Keratinocyte (primary cell): ENCODE data around the gene NCL. TPM values are rescaled to one million over a fixed set of nuclear protein-coding genes. Genes with fewer than 3 reads are reported as not detected.

Experiments used
- DNase-seq: peaks from one replicate; pipeline ENCODE4 v3.0.0-alpha.2; 2011; ENCODE audit warnings: low read depth, missing footprints, low spot score
- FAIRE-seq: peaks from 2 replicates; lab custom pipeline; 2011; peaks lifted over from hg19 to GRCh38; lab: Jason Lieb, UNC
- H2AFZ ChIP-seq: 2 replicates; pipeline ENCODE4 v1.6.0; 2012; ENCODE audit warnings: low read length, control low read depth, inconsistent platforms; ENCODE audit not compliant: control insufficient read depth
- H3K27ac ChIP-seq: 2 replicates; pipeline ENCODE4 v1.5.1; 2011; ENCODE audit warnings: low read length; ENCODE audit not compliant: control insufficient read depth, insufficient read depth
- H3K27me3 ChIP-seq: 3 replicates; pipeline ENCODE4 v1.6.0; 2011; ENCODE audit warnings: low read length; ENCODE audit not compliant: control insufficient read depth, insufficient read depth; ENCODE audit errors: extremely low read depth
- H3K36me3 ChIP-seq, 2 experiments: 2 replicates in 1 of 2; 3 replicates in 1 of 2; pipeline ENCODE4 v1.5.1; 2011; ENCODE audit warnings: low read length in 2 of 2, mild to moderate bottlenecking in 1 of 2; ENCODE audit not compliant: control insufficient read depth in 2 of 2, insufficient read depth in 2 of 2; ENCODE audit errors: extremely low read depth in 1 of 2
- H3K4me1 ChIP-seq: 3 replicates; pipeline ENCODE4 v1.5.1; 2011; ENCODE audit warnings: low read length; ENCODE audit not compliant: control insufficient read depth, insufficient read depth; ENCODE audit errors: extremely low read depth
- H3K4me2 ChIP-seq: 3 replicates; pipeline ENCODE4 v1.6.0; 2011; ENCODE audit warnings: low read depth, low read length; ENCODE audit not compliant: control insufficient read depth, insufficient read depth; ENCODE audit errors: extremely low read depth
- H3K4me3 ChIP-seq, 3 experiments: fragments of 200-600 bp in 1 of 3; sonication (generic) in 1 of 3; 2 replicates in 2 of 3; 3 replicates in 1 of 3; pipeline ENCODE4 v1.5.1; 2011 to 2016; ENCODE audit warnings: low read length in 3 of 3, mild to moderate bottlenecking in 3 of 3, control low read depth in 2 of 3, inconsistent platforms in 1 of 3, low read depth in 1 of 3, mixed read lengths in 1 of 3, mixed run types in 1 of 3, moderate library complexity in 1 of 3; ENCODE audit not compliant: control insufficient read depth in 2 of 3, insufficient read depth in 2 of 3; ENCODE audit errors: extremely low read depth in 1 of 3
- H3K79me2 ChIP-seq: 2 replicates; pipeline ENCODE4 v1.6.0; 2012; ENCODE audit warnings: low read length; ENCODE audit not compliant: control insufficient read depth, insufficient read depth
- H3K9ac ChIP-seq: 3 replicates; pipeline ENCODE4 v1.6.0; 2011; ENCODE audit warnings: low read length; ENCODE audit not compliant: control insufficient read depth, insufficient read depth; ENCODE audit errors: extremely low read depth
- H3K9me1 ChIP-seq: 3 replicates; pipeline ENCODE4 v1.6.0; 2011; ENCODE audit warnings: low read length; ENCODE audit not compliant: control insufficient read depth, insufficient read depth; ENCODE audit errors: extremely low read depth
- H3K9me3 ChIP-seq: 2 replicates; pipeline ENCODE4 v1.5.1; 2012; ENCODE audit warnings: low read depth, low read length; ENCODE audit not compliant: control insufficient read depth
- H4K20me1 ChIP-seq: 3 replicates; pipeline ENCODE4 v1.6.0; 2011; ENCODE audit warnings: low read length; ENCODE audit not compliant: control insufficient read depth, insufficient read depth; ENCODE audit errors: extremely low read depth
- EZH2 ChIP-seq: IDR thresholded peaks from one replicate; pipeline ENCODE4 v1.6.1; 2012; ENCODE audit warnings: inconsistent platforms, mild to moderate bottlenecking, low read length, moderate library complexity
- dilution Hi-C: fragments of 300-500 bp; cut with MboI; formaldehyde crosslinking; loops from one replicate; pipeline ENCODE4 v1.7.0; 2020; ENCODE audit warnings: low sequenced_read_pairs; ENCODE audit not compliant: extremely low pct_ligation_motif_present
- polyA plus RNA-seq, 5 experiments: library from polyadenylated mRNA; depleted of rRNA in 3 of 5; stranded (reverse) in 3 of 5; stranded (forward) in 1 of 5; unstranded in 1 of 5; fragments of >200 nt; gene quantifications; 1 replicate in 1 of 5; 2 replicates in 3 of 5; 3 replicates in 1 of 5; pipeline versions ENCODE4 v1.2.1 to v1.2.3, GENCODE V29; 2011 to 2012; ENCODE audit warnings: missing spikeins in 2 of 5, low read depth in 1 of 5, low replicate concordance in 1 of 5
- TF ChIP-seq, protein P1 (sequence below), 3 experiments: IDR thresholded peaks in 1 of 3; conservative IDR thresholded peaks in 1 of 3; optimal IDR thresholded peaks in 1 of 3; 2 replicates in 2 of 3; 3 replicates in 1 of 3; pipeline versions ENCODE3 to v1.5.1; 2011; ENCODE audit warnings: low read length in 3 of 3, mild to moderate bottlenecking in 3 of 3, moderate library complexity in 2 of 3, control low read depth in 1 of 3, inconsistent platforms in 1 of 3; ENCODE audit not compliant: insufficient read depth in 2 of 3; ENCODE audit errors: extremely low read depth in 1 of 3

NCL gene
- polyA plus RNA-seq, 1 donor (not counting 4 experiments of a cell fraction or from before 2014, with no cell fraction given) = 247 TPM

DNA sequence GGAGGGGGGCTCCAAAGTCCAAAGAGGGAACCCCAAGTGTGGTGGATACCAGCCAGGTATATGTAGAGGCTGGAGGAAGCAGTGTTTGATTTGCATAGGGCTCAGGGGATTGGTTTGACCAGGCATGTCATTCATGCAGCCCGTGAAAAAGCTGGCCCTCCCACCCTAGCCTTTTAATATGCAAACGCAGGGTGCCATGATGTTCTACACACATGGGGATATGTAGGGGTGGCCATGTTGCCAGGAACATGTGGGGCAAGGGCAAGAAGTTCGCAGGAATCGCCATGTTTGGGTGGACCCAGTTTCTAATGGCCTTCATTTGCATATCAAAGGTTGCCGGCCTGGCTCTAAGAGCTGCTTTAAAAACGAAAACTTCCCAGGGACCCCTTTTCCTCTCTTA is 35.1 kb downstream of the NCL start:
- Histone ChIP-seq H3K4me3 (no peak overlapping the region), H3K27me3 (no peaks in the 10 kb centered on the region), H3K4me1 (peaks cover 3% of the 10 kb centered on the region), H2AFZ (no peak overlapping the region), H4K20me1 (no peaks in the 10 kb centered on the region), H3K9me1 (no peaks in the 10 kb centered on the region), H3K9me3 (peaks cover 4% of the 10 kb centered on the region), H3K9ac (no peak overlapping the region), H3K36me3 (no peaks in the 10 kb centered on the region), H3K4me2 (no peak overlapping the region), H3K79me2 (no peaks in the 10 kb centered on the region), H3K27ac (no peak overlapping the region)
- DNase-seq (no peak), FAIRE-seq (no peak)
- TF ChIP-seq, protein P1, sequence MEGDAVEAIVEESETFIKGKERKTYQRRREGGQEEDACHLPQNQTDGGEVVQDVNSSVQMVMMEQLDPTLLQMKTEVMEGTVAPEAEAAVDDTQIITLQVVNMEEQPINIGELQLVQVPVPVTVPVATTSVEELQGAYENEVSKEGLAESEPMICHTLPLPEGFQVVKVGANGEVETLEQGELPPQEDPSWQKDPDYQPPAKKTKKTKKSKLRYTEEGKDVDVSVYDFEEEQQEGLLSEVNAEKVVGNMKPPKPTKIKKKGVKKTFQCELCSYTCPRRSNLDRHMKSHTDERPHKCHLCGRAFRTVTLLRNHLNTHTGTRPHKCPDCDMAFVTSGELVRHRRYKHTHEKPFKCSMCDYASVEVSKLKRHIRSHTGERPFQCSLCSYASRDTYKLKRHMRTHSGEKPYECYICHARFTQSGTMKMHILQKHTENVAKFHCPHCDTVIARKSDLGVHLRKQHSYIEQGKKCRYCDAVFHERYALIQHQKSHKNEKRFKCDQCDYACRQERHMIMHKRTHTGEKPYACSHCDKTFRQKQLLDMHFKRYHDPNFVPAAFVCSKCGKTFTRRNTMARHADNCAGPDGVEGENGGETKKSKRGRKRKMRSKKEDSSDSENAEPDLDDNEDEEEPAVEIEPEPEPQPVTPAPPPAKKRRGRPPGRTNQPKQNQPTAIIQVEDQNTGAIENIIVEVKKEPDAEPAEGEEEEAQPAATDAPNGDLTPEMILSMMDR (optimal IDR thresholded peaks at IDR 0.05 in 1 of 3, IDR thresholded peaks at IDR 0.05 in 1 of 3, conservative IDR thresholded peaks at IDR 0.05 in 1 of 3; ENCODE audit: extremely low read depth in 1 of 3, insufficient read depth in 2 of 3, low read length in 3 of 3) = no peak
- TF ChIP-seq EZH2 = no peak
- dilution Hi-C loops = no loop called here

- dilution Hi-C loops = no loop called here
- H2AFZ ChIP-seq = no peak overlapping the region
- H3K27ac ChIP-seq = no peak overlapping the region
- H3K9me1 ChIP-seq = no peaks in the 10 kb centered on the region
- no peaks in the 10 kb centered on the region for H3K79me2 ChIP-seq
- no peaks in the 10 kb centered on the region for H3K27me3 ChIP-seq
- peaks cover 4% of the 10 kb centered on the region for H3K9me3 ChIP-seq
- H3K4me2 ChIP-seq = no peak overlapping the region
- no peaks in the 10 kb centered on the region for H4K20me1 ChIP-seq
- no peak for FAIRE-seq
- peaks cover 3% of the 10 kb centered on the region for H3K4me1 ChIP-seq
- no peaks in the 10 kb centered on the region for H3K36me3 ChIP-seq
- TF ChIP-seq, protein P1 (optimal IDR thresholded peaks at IDR 0.05 in 1 of 3, IDR thresholded peaks at IDR 0.05 in 1 of 3, conservative IDR thresholded peaks at IDR 0.05 in 1 of 3; ENCODE audit: extremely low read depth in 1 of 3, insufficient read depth in 2 of 3, low read length in 3 of 3) = no peak
- no peak for TF ChIP-seq EZH2
- no peak for DNase-seq
- no peak overlapping the region for H3K4me3 ChIP-seq
- H3K9ac ChIP-seq = no peak overlapping the region
Measured at GRCh38 chr2:231427116-231427515, 37.2 kb downstream of the NCL start.
